HCT116 (cell line): ENCODE data around the gene PRMT1. TPM values are rescaled to one million over a fixed set of nuclear protein-coding genes. Genes with fewer than 3 reads are reported as not detected.

Source experiments
- ATAC-seq: fragments of 200-7000 bp; cut with Tn5 transposase; 2 replicates; pipeline ENCODE4 v1.9.1; 2020; ENCODE audit warnings: mild to moderate bottlenecking, moderate library complexity
- BruUV-seq: library from RNA; stranded (reverse); fragments of 400-500 nt; replicated peaks from 2 replicates; lab custom pipeline; 2021; lab: Mats Ljungman, UMichigan
- CTCF ChIA-PET: fragments of 300-600 bp; sonication (Branson Sonifier 250); formaldehyde crosslinking; loops from one replicate; lab custom pipeline; 2021; ENCODE audit warnings: antibody characterized with exemption; lab: Charles Lee
- POLR2A ChIA-PET: fragments of 300-600, 350-600 bp; sonication (Branson Sonifier 250); formaldehyde crosslinking; loops from one replicate; lab custom pipeline; 2021; ENCODE audit warnings: antibody characterized with exemption; lab: Charles Lee
- RAD21 ChIA-PET, 2 experiments: fragments of 300-600 bp; sonication (Branson Sonifier 250); formaldehyde crosslinking; loops; one replicate each; lab custom pipeline; 2023; ENCODE audit warnings: low total read pairs in 2 of 2; ENCODE audit not compliant: uncharacterized antibody in 2 of 2, unreplicated experiment in 2 of 2, low non-redundant PET in 1 of 2; lab: Charles Lee
- DNase-seq: peaks from one replicate; pipeline ENCODE4 v3.0.0-alpha.2; 2010; ENCODE audit warnings: low read depth, low spot score
- H2AFZ ChIP-seq: fragments of 200-600 bp; shearing (Covaris generic), sonication (generic); 2 replicates; pipeline ENCODE4 v1.6.1; 2017; ENCODE audit warnings: low read depth, mixed run types, mixed read lengths, antibody characterized with exemption, low read length; ENCODE audit not compliant: poor library complexity, severe bottlenecking
- H3K27ac ChIP-seq: 2 replicates; pipeline ENCODE4 v1.5.1; 2012; ENCODE audit warnings: low read depth, low read length
- H3K27me3 ChIP-seq: fragments of 200-600 bp; sonication (generic); 2 replicates; pipeline ENCODE4 v1.6.1; 2016; ENCODE audit warnings: mixed run types, low read length, mixed read lengths; ENCODE audit not compliant: insufficient read depth
- H3K36me3 ChIP-seq, 2 experiments: fragments of 200-500 bp in 1 of 2; fragments of 200-600 bp in 1 of 2; sonication (Bioruptor generic) in 1 of 2; sonication (generic) in 1 of 2; 2 replicates each; pipeline versions ENCODE4 v1.5.1 to v1.6.1; 2014 to 2016; ENCODE audit warnings: low read length in 2 of 2, inconsistent platforms in 1 of 2, mixed read lengths in 1 of 2, mixed run types in 1 of 2; ENCODE audit not compliant: insufficient read depth in 2 of 2, control insufficient read depth in 1 of 2
- H3K4me1 ChIP-seq, 2 experiments: fragments of 200-600 bp in 1 of 2; sonication (generic) in 1 of 2; 2 replicates each; pipeline versions ENCODE4 v1.5.1 to v1.6.1; 2012 to 2017; ENCODE audit warnings: low read length in 2 of 2, inconsistent platforms in 1 of 2, mild to moderate bottlenecking in 1 of 2, mixed read lengths in 1 of 2, mixed run types in 1 of 2, moderate library complexity in 1 of 2; ENCODE audit not compliant: insufficient read depth in 2 of 2, control insufficient read depth in 1 of 2
- H3K4me2 ChIP-seq: fragments of 200-600 bp; sonication (generic); 2 replicates; pipeline ENCODE4 v1.6.1; 2017; ENCODE audit warnings: mixed run types, low read length, mixed read lengths
- H3K4me3 ChIP-seq, 2 experiments: fragments of 200-600 bp in 1 of 2; sonication (generic) in 1 of 2; replicated peaks in 1 of 2; 2 replicates each; pipeline ENCODE4 v1.5.1; 2011 to 2016; ENCODE audit warnings: low read length in 2 of 2, control low read depth in 1 of 2, low read depth in 1 of 2, mild to moderate bottlenecking in 1 of 2, mixed read lengths in 1 of 2, mixed run types in 1 of 2
- H3K79me2 ChIP-seq: fragments of 200-600 bp; sonication (generic); 2 replicates; pipeline ENCODE4 v1.6.1; 2017; ENCODE audit warnings: mild to moderate bottlenecking, mixed run types, low read length, moderate library complexity, mixed read lengths; ENCODE audit not compliant: insufficient read depth
- H3K9ac ChIP-seq: fragments of 200-600 bp; sonication (generic); 2 replicates; pipeline ENCODE4 v1.6.1; 2016; ENCODE audit warnings: low read length, mixed read lengths
- H3K9me2 ChIP-seq: fragments of 200-600 bp; sonication (generic), shearing (Covaris generic); 2 replicates; pipeline ENCODE4 v1.6.1; 2017; ENCODE audit warnings: mixed run types, mild to moderate bottlenecking, moderate library complexity; ENCODE audit not compliant: insufficient read depth
- H3K9me3 ChIP-seq, 2 experiments: fragments of 200-500 bp in 1 of 2; fragments of 200-600 bp in 1 of 2; sonication (Bioruptor generic) in 1 of 2; sonication (generic) in 1 of 2; 2 replicates each; pipeline ENCODE4 v1.6.1; 2014 to 2017; ENCODE audit warnings: low read length in 2 of 2, mixed read lengths in 2 of 2, inconsistent platforms in 1 of 2, low read depth in 1 of 2, mild to moderate bottlenecking in 1 of 2, mixed run types in 1 of 2, moderate library complexity in 1 of 2; ENCODE audit not compliant: control insufficient read depth in 1 of 2, insufficient read depth in 1 of 2
- H4K20me1 ChIP-seq: fragments of 200-600 bp; sonication (generic), shearing (Covaris generic); 2 replicates; pipeline ENCODE4 v1.6.1; 2017; ENCODE audit warnings: mixed run types, mild to moderate bottlenecking, moderate library complexity; ENCODE audit not compliant: insufficient read depth
- RAD21 ChIP-seq: IDR thresholded peaks from 2 replicates; pipeline ENCODE4 v1.6.1; 2012; ENCODE audit warnings: low read depth, mild to moderate bottlenecking
- intact Hi-C: fragments of 100-400 bp; cut with micrococcal nuclease; formaldehyde crosslinking; loops from 2 replicates; pipeline ENCODE4 v1.10.0; 2022
- microRNA-seq: library from miRNA; unstranded; fragments of <30 nt; microRNA quantifications from one replicate; pipeline ENCODE4, GENCODE V29; 2016; ENCODE audit warnings: borderline number of aligned reads
- total RNA-seq: library from RNA; stranded (reverse); gene quantifications from one replicate; pipeline ENCODE4 v1.2.1, GENCODE V29; 2021; ENCODE audit not compliant: unreplicated experiment

PRMT1 gene
- total RNA-seq, 1 experiment from 2014 or later: 428 TPM

DNA sequence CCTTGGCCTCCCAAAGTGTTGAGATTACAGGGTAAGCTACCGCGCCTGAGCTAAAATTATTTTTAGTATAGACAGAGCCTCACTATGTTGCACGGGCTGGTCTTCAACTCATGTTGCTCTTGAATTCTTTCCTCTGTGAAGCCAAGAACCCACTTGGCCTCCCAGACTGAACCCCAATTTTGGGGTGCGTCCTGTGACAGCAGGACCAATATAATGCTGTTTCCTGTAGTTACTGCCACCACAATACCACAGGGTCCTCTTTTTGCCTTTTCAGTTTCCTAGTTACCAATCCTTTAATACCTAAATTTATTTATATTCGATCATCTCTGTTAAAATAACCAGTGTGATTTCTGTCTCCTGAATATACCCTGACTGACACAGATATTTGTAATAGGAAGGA lies 53.1 kb downstream of the PRMT1 start:
- Histone ChIP-seq H3K4me1 (peaks cover 0 to 4% of the 10 kb centered on the region in 2 experiments; a peak in 2 of 4 replicates), H3K27me3 (no peaks in the 10 kb centered on the region), H3K9ac (no peak overlapping the region), H4K20me1 (no peaks in the 10 kb centered on the region), H3K4me3 (no peak overlapping the region), H3K9me3 (no peaks in the 10 kb centered on the region), H3K36me3 (no peaks in the 10 kb centered on the region), H2AFZ (no peak overlapping the region), H3K27ac (no peak overlapping the region), H3K4me2 (no peak overlapping the region), H3K9me2 (no peaks in the 10 kb centered on the region), H3K79me2 (no peaks in the 10 kb centered on the region)
- no peak for TF ChIP-seq RAD21
- RAD21 ChIA-PET: no interaction called here
- intact Hi-C loops: no loop called here
- CTCF ChIA-PET: interaction anchor here (1.4 kb wide), 1 partner anchor 13 kb away, joined by 4 read pairs; no protein-coding TSS in a partner anchor
- POLR2A ChIA-PET: interaction anchor here (1.7 kb wide), 1 partner anchor 13 kb away, joined by 6 read pairs; no protein-coding TSS in a partner anchor
- ATAC-seq (no peak), DNase-seq (no peak)
- no TSS peak for BruUV-seq

Small RNA genes lying within 50 kb of the gene (microRNA-seq; reads per million reads assigned to microRNA genes)
- 1.2 reads per million for gene MIR5088

Other genes with a start within 250 kb of the PRMT1 start
- gene SLC17A7, start 235.7 kb upstream of the PRMT1 start, total RNA-seq: 1.8 TPM
- 152 TPM for gene PIH1D1, start 225.5 kb upstream of the PRMT1 start, total RNA-seq
- gene ALDH16A1, start 224.0 kb upstream of the PRMT1 start, total RNA-seq: 22.8 TPM
- 3.8 TPM for gene FLT3LG, start 203.1 kb upstream of the PRMT1 start, total RNA-seq
- 3,719 TPM for gene RPL13A, start 189.7 kb upstream of the PRMT1 start, total RNA-seq
- gene RPS11, start 180.8 kb upstream of the PRMT1 start, total RNA-seq: 2,353 TPM
- 1.8 TPM for gene FCGRT, start 164.6 kb upstream of the PRMT1 start, total RNA-seq
- gene RCN3, start 149.3 kb upstream of the PRMT1 start, total RNA-seq: 0.39 TPM
- 133 TPM for gene NOSIP, start 96.7 kb upstream of the PRMT1 start, total RNA-seq
- 6.2 TPM for gene PRRG2, start 96.0 kb upstream of the PRMT1 start, total RNA-seq
- 26.9 TPM for gene PRR12, start 86.1 kb upstream of the PRMT1 start, total RNA-seq
- gene RRAS, start 37.1 kb upstream of the PRMT1 start, total RNA-seq: 55.9 TPM
- 96.8 TPM for gene SCAF1, start 35.1 kb upstream of the PRMT1 start, total RNA-seq
- 129 TPM for gene IRF3, start 11.4 kb upstream of the PRMT1 start, total RNA-seq
- 93.9 TPM for gene BCL2L12, start 11.3 kb upstream of the PRMT1 start, total RNA-seq
- gene ADM5, start 12.3 kb downstream of the PRMT1 start, total RNA-seq: 12.1 TPM
- 12.0 TPM for gene CPT1C, start 13.8 kb downstream of the PRMT1 start, total RNA-seq
- gene TSKS, start 86.0 kb downstream of the PRMT1 start, total RNA-seq: 0.76 TPM
- gene AP2A1, start 89.7 kb downstream of the PRMT1 start, total RNA-seq: 102 TPM
- gene FUZ, start 136.0 kb downstream of the PRMT1 start, total RNA-seq: 1.1 TPM
- gene MED25, start 141.0 kb downstream of the PRMT1 start, total RNA-seq: 77.7 TPM
- 236 TPM for gene PTOV1, start 173.9 kb downstream of the PRMT1 start, total RNA-seq
- 129 TPM for gene PNKP, start 190.3 kb downstream of the PRMT1 start, total RNA-seq
- 70.6 TPM for gene AKT1S1, start 200.1 kb downstream of the PRMT1 start, total RNA-seq
- gene TBC1D17, start 200.4 kb downstream of the PRMT1 start, total RNA-seq: 32.9 TPM
- gene IL4I1, start 219.6 kb downstream of the PRMT1 start, total RNA-seq: 0.71 TPM